ENCODE results near the gene OR1L8. TPM values are rescaled to one million over a fixed set of nuclear protein-coding genes. Genes with fewer than 3 reads are reported as not detected.

Gene OR1L8
- total RNA-seq, 1 experiment from 2014 or later = not detected

DNA sequence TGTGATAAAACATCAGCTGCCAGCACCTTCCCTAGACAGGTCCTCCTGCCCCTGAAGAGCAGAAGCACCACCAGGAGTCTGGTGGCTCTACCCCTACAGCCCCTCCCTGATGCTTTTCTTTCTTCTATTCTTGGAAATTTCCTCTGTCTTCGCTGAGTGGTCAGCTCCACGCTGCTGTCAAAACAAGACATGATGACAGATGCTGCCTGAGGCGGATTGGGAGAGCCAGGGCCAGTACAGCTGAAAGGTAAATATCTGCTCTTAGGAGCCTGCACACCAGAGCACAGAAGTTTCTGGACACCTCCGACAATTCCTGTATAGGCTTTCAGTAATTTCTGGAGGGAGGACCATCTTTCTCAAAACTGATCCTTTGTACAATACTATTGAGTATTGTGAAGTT, 26.6 kb upstream of the OR1L8 start:
- no peak overlapping the region for H2BK12ac ChIP-seq (ENCODE audit: insufficient read length, low read depth, low read length)
- H3K9me3 Mint-ChIP-seq = peaks cover 74 to 79% of the 10 kb centered on the region in 2 experiments
- H2BK15ac ChIP-seq (ENCODE audit: low read depth, low read length) = no peak overlapping the region
- WGBS (ENCODE audit: extremely low coverage, insufficient read length, low lambda C conversion rate) = no CpG with 5 or more reads among the region's 4 CpGs
- no peak overlapping the region for H3K9ac ChIP-seq (ENCODE audit: extremely low read depth, insufficient read length, low read length)
- no peak overlapping the region for H2BK5ac ChIP-seq (ENCODE audit: insufficient read length, low read length)
- 0 out of 2 replicates have a peak, but pooled peaks cover 1% of the 10 kb centered on the region for H3K27me3 Mint-ChIP-seq (ENCODE audit: low read depth)
- no peak overlapping the region for H2BK20ac ChIP-seq (ENCODE audit: low read depth, low read length, poor library complexity, severe bottlenecking)
- H3K79me1 ChIP-seq (ENCODE audit: insufficient read depth, low read depth, low read length, poor library complexity, severe bottlenecking) = no peaks in the 10 kb centered on the region
- H2AK5ac ChIP-seq (ENCODE audit: insufficient read length, low read length) = no peak overlapping the region
- H3K18ac ChIP-seq (ENCODE audit: insufficient read length, low read depth, low read length) = no peak overlapping the region
- no peak overlapping the region for H3K4ac ChIP-seq (ENCODE audit: low read depth, low read length)
- H3K9me3 ChIP-seq (ENCODE audit: control insufficient read depth, low read depth, low read length) = peaks cover 68% of the 10 kb centered on the region
- H3K27me3 ChIP-seq (ENCODE audit: insufficient read depth, low read length) = no peaks in the 10 kb centered on the region
- H2BK120ac ChIP-seq (ENCODE audit: low read depth, low read length, poor library complexity, severe bottlenecking) = no peak overlapping the region
- no peak for DNase-seq
- peaks cover 0 to 22% (median 3%) of the 10 kb centered on the region in 3 experiments; a peak in 4 of 7 replicates for H3K36me3 Mint-ChIP-seq (ENCODE audit: insufficient read depth in 1 of 3, low read depth in 3 of 3)
- no peak overlapping the region for H4K5ac ChIP-seq (ENCODE audit: insufficient read length, low read depth, low read length)
- H4K20me1 ChIP-seq (ENCODE audit: control insufficient read depth, insufficient read depth, insufficient read length) = no peaks in the 10 kb centered on the region
- no peak overlapping the region for H3K23ac ChIP-seq (ENCODE audit: insufficient read length, low read depth, low read length)
- no peak overlapping the region for H3K4me3 Mint-ChIP-seq
- no peaks in the 10 kb centered on the region for H3K4me1 Mint-ChIP-seq
- H4K91ac ChIP-seq (ENCODE audit: insufficient read length, low read depth, low read length) = no peak overlapping the region
- H3K27ac ChIP-seq (ENCODE audit: insufficient read length, low read depth, low read length) = no peak overlapping the region
- TF ChIP-seq, protein P1, sequence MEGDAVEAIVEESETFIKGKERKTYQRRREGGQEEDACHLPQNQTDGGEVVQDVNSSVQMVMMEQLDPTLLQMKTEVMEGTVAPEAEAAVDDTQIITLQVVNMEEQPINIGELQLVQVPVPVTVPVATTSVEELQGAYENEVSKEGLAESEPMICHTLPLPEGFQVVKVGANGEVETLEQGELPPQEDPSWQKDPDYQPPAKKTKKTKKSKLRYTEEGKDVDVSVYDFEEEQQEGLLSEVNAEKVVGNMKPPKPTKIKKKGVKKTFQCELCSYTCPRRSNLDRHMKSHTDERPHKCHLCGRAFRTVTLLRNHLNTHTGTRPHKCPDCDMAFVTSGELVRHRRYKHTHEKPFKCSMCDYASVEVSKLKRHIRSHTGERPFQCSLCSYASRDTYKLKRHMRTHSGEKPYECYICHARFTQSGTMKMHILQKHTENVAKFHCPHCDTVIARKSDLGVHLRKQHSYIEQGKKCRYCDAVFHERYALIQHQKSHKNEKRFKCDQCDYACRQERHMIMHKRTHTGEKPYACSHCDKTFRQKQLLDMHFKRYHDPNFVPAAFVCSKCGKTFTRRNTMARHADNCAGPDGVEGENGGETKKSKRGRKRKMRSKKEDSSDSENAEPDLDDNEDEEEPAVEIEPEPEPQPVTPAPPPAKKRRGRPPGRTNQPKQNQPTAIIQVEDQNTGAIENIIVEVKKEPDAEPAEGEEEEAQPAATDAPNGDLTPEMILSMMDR (conservative IDR thresholded peaks at IDR 0.05) = no peak
- H3K14ac ChIP-seq (ENCODE audit: insufficient read depth, low read length) = no peak overlapping the region
- no peak overlapping the region for H4K8ac ChIP-seq (replicated peaks; ENCODE audit: insufficient read length, low read depth, low read length)
- H3K27ac Mint-ChIP-seq = no peak overlapping the region
- H3K4me2 ChIP-seq (ENCODE audit: insufficient read depth, insufficient read length, low read length) = no peak overlapping the region
- H3K23me2 ChIP-seq (ENCODE audit: insufficient read length, low read depth, low read length, poor library complexity, severe bottlenecking) = no peaks in the 10 kb centered on the region
- H3T11ph ChIP-seq (ENCODE audit: low read length) = no peak overlapping the region
- no peak overlapping the region for H3K56ac ChIP-seq (ENCODE audit: insufficient read length, low read depth, low read length)
- H3K79me2 ChIP-seq (ENCODE audit: insufficient read depth, low read length) = no peaks in the 10 kb centered on the region
- H3K4me1 ChIP-seq (ENCODE audit: insufficient read depth, low read length) = no peaks in the 10 kb centered on the region
- H2AFZ ChIP-seq (ENCODE audit: low read length) = no peak overlapping the region

Measured in H9 (cell line).